Measurements from ENCODE around the gene IL10RA. TPM values are rescaled to one million over a fixed set of nuclear protein-coding genes. Genes with fewer than 3 reads are reported as not detected.
A peak's percentile ranks its signal among the peaks of the same experiment; 100 is the strongest.
"Not testable (repeated sequence)": the region's sequence is repeated elsewhere in the genome, so short reads cannot be mapped to it uniquely, and the experiment has no call there.

The IL10RA gene
- total RNA-seq, 4 donors from 2014 or later = 2.9 to 7.2 (median 4.4) TPM

DNA sequence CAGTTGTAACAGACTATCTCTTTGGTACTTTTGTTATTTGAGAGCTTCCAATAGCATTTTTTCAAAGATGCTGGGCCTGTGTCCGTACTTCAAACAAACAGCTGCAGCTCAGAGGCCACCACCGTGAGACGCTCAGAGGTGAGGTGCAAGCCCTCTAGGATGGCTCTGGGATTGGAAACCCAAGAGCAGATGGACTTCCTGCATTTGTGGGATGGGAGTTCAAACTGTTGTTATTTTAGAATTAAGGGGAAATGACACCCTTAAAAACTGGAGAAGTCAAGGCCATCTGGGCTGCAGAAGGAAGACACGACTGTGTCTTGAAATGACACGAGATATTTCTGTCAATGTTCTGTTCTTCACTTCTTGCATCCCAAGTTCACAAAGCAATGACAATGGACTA lies 9.2 kb upstream of the IL10RA start:
- Histone ChIP-seq H3K36me3 (no peaks in the 10 kb centered on the region), H3K27me3 (no peaks in the 10 kb centered on the region), H3K9me3 (no peaks in the 10 kb centered on the region), H3K4me3 (no peak overlapping the region), H3K27ac (no peak overlapping the region), H3K4me1 (peaks cover 6% of the 10 kb centered on the region)
- no peak for TF ChIP-seq POLR2A (IDR thresholded peaks at IDR 0.05)
- no peak for DNase-seq (ENCODE audit: low spot score in 2 of 2)
- WGBS = 70% methylated on average over 4 of the region's 5 CpGs

DNA sequence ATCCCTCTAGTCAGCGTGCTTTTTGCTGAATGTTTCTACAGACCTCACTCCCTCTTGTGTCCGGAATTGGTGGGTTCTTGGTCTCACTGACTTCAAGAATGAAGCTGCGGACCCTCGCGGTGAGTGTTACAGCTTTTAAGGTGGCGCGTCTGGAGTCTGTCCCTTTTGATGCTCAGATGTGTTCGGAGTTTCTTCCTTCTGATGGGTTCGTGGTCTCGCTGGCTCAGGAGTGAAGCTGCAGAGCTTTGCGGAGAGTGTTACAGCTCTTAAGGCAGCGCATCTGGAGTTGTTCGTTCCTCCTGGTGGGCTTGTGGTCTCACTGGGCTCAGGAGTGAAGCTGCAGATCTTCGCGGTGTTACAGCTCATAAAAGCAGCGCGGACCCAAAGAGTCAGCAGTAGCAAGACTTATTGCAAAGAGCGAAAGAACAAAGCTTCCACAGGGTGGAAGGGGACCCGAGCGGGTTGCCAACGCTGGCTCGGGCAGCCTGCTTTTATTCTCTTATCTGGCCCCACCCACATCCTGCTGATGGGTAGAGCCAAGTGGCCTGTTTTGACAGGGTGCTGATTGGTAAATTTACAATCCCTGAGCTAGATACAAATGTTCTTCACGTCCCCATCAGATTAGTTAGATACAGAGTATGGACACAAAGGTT lies 8.5 kb upstream of the IL10RA start:
- H3K36me3 ChIP-seq; H3K4me3 ChIP-seq; H3K27ac ChIP-seq; DNase-seq (ENCODE audit: low spot score in 2 of 2); H3K9me3 ChIP-seq; H3K27me3 ChIP-seq; H3K4me1 ChIP-seq: not testable (repeated sequence)
- WGBS = 72% methylated on average over 16 of the region's 23 CpGs

- H3K4me3 ChIP-seq, H3K9me3 ChIP-seq, H3K4me1 ChIP-seq, H3K27me3 ChIP-seq, H3K27ac ChIP-seq, H3K36me3 ChIP-seq: not testable (repeated sequence)
- WGBS = 93% methylated on average over 18 of the region's 36 CpGs
- DNase-seq (ENCODE audit: low spot score in 2 of 2) = peak in 1 of 2 donors; percentile 64
These were observed 7.8 kb upstream of the IL10RA start for GRCh38 chr11:117978291-117978910.

DNA sequence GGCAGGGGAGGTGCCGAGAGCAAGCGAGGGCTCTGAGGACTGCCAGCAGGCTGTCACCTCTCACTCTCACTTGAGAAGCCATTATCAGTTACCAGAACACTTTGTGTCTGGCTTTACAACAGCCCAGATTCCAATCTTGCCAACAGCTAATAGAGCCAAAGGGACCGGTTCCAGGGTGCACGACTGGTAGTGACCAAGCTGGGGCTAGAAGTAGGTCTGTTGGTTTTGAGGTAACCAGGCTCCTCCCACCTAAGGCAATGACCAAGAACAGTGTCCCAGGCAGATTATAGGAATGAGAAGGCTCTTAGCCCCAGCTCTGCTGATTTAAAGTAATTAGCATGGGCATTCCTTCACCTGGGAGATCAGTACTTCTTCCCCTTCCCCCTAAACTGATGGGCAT lies 7.2 kb upstream of the IL10RA start:
- no peak overlapping the region for H3K4me3 ChIP-seq
- H3K27ac ChIP-seq = no peak overlapping the region
- H3K36me3 ChIP-seq = no peaks in the 10 kb centered on the region
- 70% methylated on average over 4 of the region's 4 CpGs for WGBS
- H3K4me1 ChIP-seq = peaks cover 6% of the 10 kb centered on the region
- DNase-seq (ENCODE audit: low spot score in 2 of 2) = no peak
- no peaks in the 10 kb centered on the region for H3K27me3 ChIP-seq
- H3K9me3 ChIP-seq = no peaks in the 10 kb centered on the region
- TF ChIP-seq, protein P1, sequence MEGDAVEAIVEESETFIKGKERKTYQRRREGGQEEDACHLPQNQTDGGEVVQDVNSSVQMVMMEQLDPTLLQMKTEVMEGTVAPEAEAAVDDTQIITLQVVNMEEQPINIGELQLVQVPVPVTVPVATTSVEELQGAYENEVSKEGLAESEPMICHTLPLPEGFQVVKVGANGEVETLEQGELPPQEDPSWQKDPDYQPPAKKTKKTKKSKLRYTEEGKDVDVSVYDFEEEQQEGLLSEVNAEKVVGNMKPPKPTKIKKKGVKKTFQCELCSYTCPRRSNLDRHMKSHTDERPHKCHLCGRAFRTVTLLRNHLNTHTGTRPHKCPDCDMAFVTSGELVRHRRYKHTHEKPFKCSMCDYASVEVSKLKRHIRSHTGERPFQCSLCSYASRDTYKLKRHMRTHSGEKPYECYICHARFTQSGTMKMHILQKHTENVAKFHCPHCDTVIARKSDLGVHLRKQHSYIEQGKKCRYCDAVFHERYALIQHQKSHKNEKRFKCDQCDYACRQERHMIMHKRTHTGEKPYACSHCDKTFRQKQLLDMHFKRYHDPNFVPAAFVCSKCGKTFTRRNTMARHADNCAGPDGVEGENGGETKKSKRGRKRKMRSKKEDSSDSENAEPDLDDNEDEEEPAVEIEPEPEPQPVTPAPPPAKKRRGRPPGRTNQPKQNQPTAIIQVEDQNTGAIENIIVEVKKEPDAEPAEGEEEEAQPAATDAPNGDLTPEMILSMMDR (IDR thresholded peaks at IDR 0.05) = no peak
- TF ChIP-seq EP300 (IDR thresholded peaks at IDR 0.05) (no peak), POLR2AphosphoS5 (IDR thresholded peaks at IDR 0.05) (no peak), POLR2A (IDR thresholded peaks at IDR 0.05) (no peak)

DNA sequence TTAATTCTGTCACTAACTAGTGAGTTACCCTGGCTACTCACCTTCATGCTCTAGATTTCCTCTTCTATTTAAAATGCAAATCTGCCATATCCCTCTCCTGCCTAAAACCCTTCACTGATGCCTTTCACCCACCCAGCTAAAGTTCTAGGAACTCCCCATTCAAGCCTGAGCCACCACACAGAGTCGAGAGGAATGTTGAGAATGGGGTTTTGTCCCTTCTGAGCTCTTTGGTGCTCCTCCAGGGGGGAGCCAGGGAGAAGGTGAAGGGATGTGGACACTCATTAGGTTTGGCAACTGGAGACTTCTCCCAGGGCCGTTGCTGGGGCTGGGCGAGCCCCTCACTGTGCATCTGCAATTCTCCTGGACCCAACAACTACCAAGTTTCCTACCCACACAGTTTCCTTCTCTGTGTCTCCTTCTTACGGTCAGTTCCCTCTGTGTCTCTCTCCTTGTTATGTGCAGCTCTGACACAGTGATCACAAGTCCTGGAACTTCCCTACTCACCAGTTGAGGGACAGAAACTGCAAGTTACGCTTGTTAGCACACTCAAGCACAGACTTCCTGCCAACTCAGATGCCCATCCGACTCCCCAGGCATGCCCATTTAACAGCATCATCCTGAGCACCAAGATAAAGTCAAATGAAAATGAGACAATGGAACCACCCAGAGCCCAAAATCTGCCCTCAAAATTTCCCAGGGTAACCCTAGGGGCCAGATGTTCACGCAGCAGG lies 6.5 kb upstream of the IL10RA start:
- H3K27ac ChIP-seq = no peak overlapping the region
- TF ChIP-seq EP300 (IDR thresholded peaks at IDR 0.05) = no peak
- TF ChIP-seq, protein P1 (IDR thresholded peaks at IDR 0.05) = no peak
- no peak for TF ChIP-seq POLR2AphosphoS5 (IDR thresholded peaks at IDR 0.05)
- TF ChIP-seq POLR2A (IDR thresholded peaks at IDR 0.05) = no peak
- no peak for DNase-seq (ENCODE audit: low spot score in 2 of 2)
- no peaks in the 10 kb centered on the region for H3K27me3 ChIP-seq
- H3K36me3 ChIP-seq = no peaks in the 10 kb centered on the region
- H3K9me3 ChIP-seq = no peaks in the 10 kb centered on the region
- 71% methylated on average over 7 of the region's 7 CpGs for whole genome bisulfite sequencing
- H3K4me1 ChIP-seq = peaks cover 6% of the 10 kb centered on the region
- no peak overlapping the region for H3K4me3 ChIP-seq

DNA sequence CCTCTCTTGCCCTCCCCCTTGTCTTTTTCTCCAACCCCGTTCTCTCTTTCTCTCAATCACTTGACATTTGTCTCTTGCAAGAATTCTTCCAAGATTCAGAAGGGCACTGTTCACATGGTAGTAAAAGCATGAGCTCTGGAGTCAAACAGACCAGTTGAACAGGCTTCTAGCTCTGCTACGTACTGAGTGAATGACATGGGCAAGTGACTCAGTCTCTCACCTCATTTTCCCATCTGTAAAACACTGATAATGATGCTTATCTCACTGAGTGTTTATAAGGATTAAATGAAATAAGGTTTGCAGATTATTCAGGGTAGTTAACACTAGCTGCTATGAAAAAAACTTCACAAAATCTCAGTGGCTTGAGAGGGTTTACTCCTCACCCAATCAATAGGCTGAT lies 5.9 kb upstream of the IL10RA start:
- Histone ChIP-seq H3K4me3 (no peak overlapping the region), H3K27ac (no peak overlapping the region), H3K9me3 (no peaks in the 10 kb centered on the region), H3K27me3 (no peaks in the 10 kb centered on the region), H3K36me3 (no peaks in the 10 kb centered on the region), H3K4me1 (peaks cover 6% of the 10 kb centered on the region)
- no peak for DNase-seq (ENCODE audit: low spot score in 2 of 2)
- 32% methylated on average over 2 of the region's 2 CpGs for WGBS
- TF ChIP-seq EP300 (IDR thresholded peaks at IDR 0.05) = no peak
- TF ChIP-seq POLR2AphosphoS5 (IDR thresholded peaks at IDR 0.05) = no peak
- TF ChIP-seq, protein P1 (IDR thresholded peaks at IDR 0.05) = no peak
- TF ChIP-seq POLR2A (IDR thresholded peaks at IDR 0.05) = no peak
